ENCODE data around the gene SNRNP48.

The SNRNP48 gene

DNA sequence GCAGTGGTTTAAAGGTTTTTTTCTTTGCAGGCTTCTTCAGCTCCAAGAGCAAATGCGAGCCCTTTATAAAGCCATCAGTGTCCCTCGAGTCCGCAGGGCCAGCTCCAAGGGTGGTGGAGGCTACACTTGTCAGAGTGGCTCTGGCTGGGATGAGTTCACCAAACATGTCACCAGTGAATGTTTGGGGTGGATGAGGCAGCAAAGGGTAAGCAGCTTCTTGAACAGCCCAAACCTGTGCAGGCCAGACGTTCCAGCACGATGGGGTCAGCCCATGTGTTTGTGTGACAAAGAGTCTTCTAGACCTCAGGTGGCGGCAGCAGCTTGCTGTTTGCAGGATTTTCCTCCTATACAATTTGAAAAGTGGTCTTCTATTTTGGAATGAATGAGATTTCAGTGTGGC lies 30.8 kb upstream of the SNRNP48 start:
- Histone ChIP-seq H3K27ac (ENCODE audit: poor library complexity, severe bottlenecking) (peak overlapping the region; percentile 65), H3K27me3 (ENCODE audit: insufficient read depth, poor library complexity, severe bottlenecking) (no peaks in the 10 kb centered on the region), H3K9me3 (ENCODE audit: severe bottlenecking) (no peaks in the 10 kb centered on the region), H3K36me3 (ENCODE audit: low read depth) (peaks cover 97% of the 10 kb centered on the region), H3K4me1 (ENCODE audit: insufficient read depth, poor library complexity, severe bottlenecking) (peaks cover 38% of the 10 kb centered on the region), H3K4me3 (ENCODE audit: severe bottlenecking) (no peak overlapping the region)
- ATAC-seq (ENCODE audit: low read depth) (no peak), DNase-seq (ENCODE audit: low spot score) (no peak)
- TF ChIP-seq, protein P1, sequence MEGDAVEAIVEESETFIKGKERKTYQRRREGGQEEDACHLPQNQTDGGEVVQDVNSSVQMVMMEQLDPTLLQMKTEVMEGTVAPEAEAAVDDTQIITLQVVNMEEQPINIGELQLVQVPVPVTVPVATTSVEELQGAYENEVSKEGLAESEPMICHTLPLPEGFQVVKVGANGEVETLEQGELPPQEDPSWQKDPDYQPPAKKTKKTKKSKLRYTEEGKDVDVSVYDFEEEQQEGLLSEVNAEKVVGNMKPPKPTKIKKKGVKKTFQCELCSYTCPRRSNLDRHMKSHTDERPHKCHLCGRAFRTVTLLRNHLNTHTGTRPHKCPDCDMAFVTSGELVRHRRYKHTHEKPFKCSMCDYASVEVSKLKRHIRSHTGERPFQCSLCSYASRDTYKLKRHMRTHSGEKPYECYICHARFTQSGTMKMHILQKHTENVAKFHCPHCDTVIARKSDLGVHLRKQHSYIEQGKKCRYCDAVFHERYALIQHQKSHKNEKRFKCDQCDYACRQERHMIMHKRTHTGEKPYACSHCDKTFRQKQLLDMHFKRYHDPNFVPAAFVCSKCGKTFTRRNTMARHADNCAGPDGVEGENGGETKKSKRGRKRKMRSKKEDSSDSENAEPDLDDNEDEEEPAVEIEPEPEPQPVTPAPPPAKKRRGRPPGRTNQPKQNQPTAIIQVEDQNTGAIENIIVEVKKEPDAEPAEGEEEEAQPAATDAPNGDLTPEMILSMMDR (IDR thresholded peaks at IDR 0.05; ENCODE audit: poor library complexity, severe bottlenecking), result no peak

DNA sequence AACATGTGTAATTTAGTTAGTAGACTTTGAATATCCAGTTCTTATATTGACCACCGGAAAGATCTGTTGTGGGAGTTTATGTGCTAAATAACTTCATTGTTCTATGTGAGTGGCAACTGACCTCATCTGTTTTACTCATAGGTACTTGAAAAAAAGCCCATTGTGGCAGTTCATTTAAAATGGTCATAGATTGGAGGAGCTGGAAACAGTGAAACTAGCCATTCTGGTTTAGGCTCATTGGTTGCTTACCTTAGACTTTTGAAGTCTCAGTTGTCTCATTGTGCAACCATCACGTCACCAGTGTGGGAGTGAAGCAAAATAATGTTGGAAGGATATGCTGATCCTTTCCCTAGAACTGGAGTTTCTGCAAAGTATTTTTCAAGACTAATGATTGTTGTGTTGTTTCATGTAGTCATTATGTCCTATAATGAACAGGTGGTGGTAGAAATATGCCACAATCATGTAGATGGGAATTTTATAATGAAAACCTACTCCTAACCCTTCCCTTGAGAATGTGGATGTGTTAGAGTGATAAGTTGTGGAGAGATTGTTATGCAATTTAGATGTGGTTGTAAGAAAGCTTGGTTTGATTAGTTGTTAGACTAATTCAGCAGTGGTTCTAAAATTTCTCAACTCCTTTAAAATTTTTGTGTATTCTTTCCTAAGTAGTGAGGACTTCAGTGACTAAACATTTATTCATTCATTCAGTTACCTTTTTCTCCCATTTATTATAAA lies 30.2 kb upstream of the SNRNP48 start:
- H3K4me3 ChIP-seq (ENCODE audit: severe bottlenecking), result no peak overlapping the region
- H3K4me1 ChIP-seq (ENCODE audit: insufficient read depth, poor library complexity, severe bottlenecking), result peaks cover 34% of the 10 kb centered on the region
- DNase-seq (ENCODE audit: low spot score), result no peak
- peak overlapping the region; percentile 65 for H3K27ac ChIP-seq (ENCODE audit: poor library complexity, severe bottlenecking)
- TF ChIP-seq, protein P1 (IDR thresholded peaks at IDR 0.05; ENCODE audit: poor library complexity, severe bottlenecking), result no peak
- no peaks in the 10 kb centered on the region for H3K27me3 ChIP-seq (ENCODE audit: insufficient read depth, poor library complexity, severe bottlenecking)
- no peaks in the 10 kb centered on the region for H3K9me3 ChIP-seq (ENCODE audit: severe bottlenecking)
- H3K36me3 ChIP-seq (ENCODE audit: low read depth), result peaks cover 97% of the 10 kb centered on the region
- peak; percentile 39 for ATAC-seq (ENCODE audit: low read depth)

DNA sequence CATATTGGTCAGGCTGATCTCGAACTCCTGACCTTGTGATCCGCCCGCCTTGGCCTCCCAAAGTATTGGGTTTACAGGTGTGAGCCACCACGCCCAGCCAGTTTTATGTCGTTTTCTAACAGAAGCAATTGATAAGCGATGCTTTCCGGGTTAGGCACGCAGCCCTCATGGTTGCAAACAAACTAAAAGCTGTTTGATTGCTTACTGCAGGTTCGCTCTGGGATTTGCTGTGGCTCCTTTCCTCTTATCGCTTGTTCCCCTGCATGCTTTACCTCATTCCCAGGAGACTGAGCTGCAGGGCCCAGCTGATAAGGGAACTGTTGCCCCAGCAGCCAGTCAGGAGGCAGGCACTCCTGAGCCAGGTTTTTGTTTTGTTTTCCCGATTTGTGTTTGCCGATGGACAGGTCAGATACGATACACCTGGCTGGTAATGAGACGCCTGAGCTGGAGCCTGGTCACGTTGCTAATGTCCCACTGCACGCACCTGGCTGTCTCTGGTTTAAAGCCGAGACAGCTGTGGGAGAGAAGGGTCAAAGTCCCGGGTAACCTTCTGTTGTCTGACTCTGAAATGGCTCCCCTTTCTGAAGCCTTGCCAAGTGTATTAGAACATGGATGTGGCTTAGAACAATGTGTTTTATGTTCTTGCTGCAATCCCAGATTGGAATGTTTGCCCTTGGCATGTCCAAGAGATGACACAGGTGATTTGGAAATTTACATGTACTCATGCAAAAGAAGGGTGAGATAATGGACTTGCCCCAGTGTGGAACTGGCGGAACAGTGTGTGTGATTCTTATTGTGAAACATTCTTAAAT lies 28.6 kb upstream of the SNRNP48 start:
- Histone ChIP-seq H3K36me3 (ENCODE audit: low read depth) (peaks cover 97% of the 10 kb centered on the region), H3K9me3 (ENCODE audit: severe bottlenecking) (no peaks in the 10 kb centered on the region), H3K27ac (ENCODE audit: poor library complexity, severe bottlenecking) (peak overlapping the region; percentile 65), H3K4me1 (ENCODE audit: insufficient read depth, poor library complexity, severe bottlenecking) (peaks cover 34% of the 10 kb centered on the region), H3K4me3 (ENCODE audit: severe bottlenecking) (no peak overlapping the region), H3K27me3 (ENCODE audit: insufficient read depth, poor library complexity, severe bottlenecking) (no peaks in the 10 kb centered on the region)
- DNase-seq (ENCODE audit: low spot score), result no peak
- peak; percentile 78 for ATAC-seq (ENCODE audit: low read depth)
- TF ChIP-seq, protein P1 (IDR thresholded peaks at IDR 0.05; ENCODE audit: poor library complexity, severe bottlenecking), result no peak

DNA sequence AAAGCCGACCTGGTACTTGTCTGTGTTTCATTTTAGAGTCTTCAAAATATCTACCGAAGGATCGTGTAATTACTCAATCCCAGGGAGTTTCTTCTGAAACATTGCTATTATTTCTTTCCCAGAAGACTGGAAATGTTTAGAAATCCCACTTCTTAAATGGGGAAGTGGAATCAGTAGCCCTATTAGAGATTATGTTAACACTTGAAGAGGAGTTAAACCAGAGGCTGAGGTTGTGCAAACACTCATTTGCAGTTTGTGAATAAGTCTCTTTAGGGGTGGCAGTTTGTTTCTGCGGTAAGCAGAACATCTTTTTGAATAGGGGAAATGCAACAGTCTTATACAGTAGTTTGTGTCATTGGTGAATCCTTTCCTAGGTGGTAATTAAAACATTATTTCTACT lies 27.2 kb upstream of the SNRNP48 start:
- TF ChIP-seq, protein P1 (IDR thresholded peaks at IDR 0.05; ENCODE audit: poor library complexity, severe bottlenecking), result no peak
- Histone ChIP-seq H3K27me3 (ENCODE audit: insufficient read depth, poor library complexity, severe bottlenecking) (no peaks in the 10 kb centered on the region), H3K4me3 (ENCODE audit: severe bottlenecking) (no peak overlapping the region), H3K36me3 (ENCODE audit: low read depth) (peaks cover 97% of the 10 kb centered on the region), H3K4me1 (ENCODE audit: insufficient read depth, poor library complexity, severe bottlenecking) (peaks cover 34% of the 10 kb centered on the region), H3K27ac (ENCODE audit: poor library complexity, severe bottlenecking) (peak overlapping the region; percentile 65), H3K9me3 (ENCODE audit: severe bottlenecking) (no peaks in the 10 kb centered on the region)
- no peak for DNase-seq (ENCODE audit: low spot score)
- no peak for ATAC-seq (ENCODE audit: low read depth)
